NCI-H2107 treated with DMSO at 0.1 percent for 48 hours (cell line): ENCODE data around the gene PCSK9.
"Not testable (repeated sequence)": the region's sequence is repeated elsewhere in the genome, so short reads cannot be mapped to it uniquely, and the experiment has no call there.

Experiments used
- DNase-seq: peaks from one replicate; lab custom pipeline; 2025; ENCODE audit not compliant: unreplicated experiment; lab: John Stamatoyannopoulos, UW

Gene PCSK9

GRCh38 chr1:55076356-55076755 lies 37.0 kb downstream of the PCSK9 start:
- no peak for DNase-seq

- DNase-seq: no peak
These were observed 39.1 kb downstream of the PCSK9 start for GRCh38 chr1:55078470-55078869.

GRCh38 chr1:55079651-55080050 lies 40.3 kb downstream of the PCSK9 start:
- no peak for DNase-seq

GRCh38 chr1:55081188-55081904 lies 42.0 kb downstream of the PCSK9 start:
- no peak for DNase-seq

GRCh38 chr1:55081905-55082296 lies 42.6 kb downstream of the PCSK9 start:
- no peak for DNase-seq

- no peak for DNase-seq
These were observed 44.9 kb downstream of the PCSK9 start for GRCh38 chr1:55084257-55084656.

GRCh38 chr1:55087439-55087838 lies 48.1 kb downstream of the PCSK9 start:
- no peak for DNase-seq

- no peak for DNase-seq
These were observed 49.1 kb downstream of the PCSK9 start for GRCh38 chr1:55088413-55088812.

GRCh38 chr1:55089683-55090082 lies 50.3 kb downstream of the PCSK9 start:
- DNase-seq: no peak

- DNase-seq: no peak
These were observed 53.1 kb downstream of the PCSK9 start for GRCh38 chr1:55092475-55092874.

- no peak for DNase-seq
These were observed 55.7 kb downstream of the PCSK9 start for GRCh38 chr1:55095095-55095494.

GRCh38 chr1:55103891-55104290 lies 64.5 kb downstream of the PCSK9 start:
- no peak for DNase-seq

GRCh38 chr1:55107101-55107500 lies 67.8 kb downstream of the PCSK9 start:
- DNase-seq: no peak

- not testable (repeated sequence) for DNase-seq
These were observed 69.7 kb downstream of the PCSK9 start for GRCh38 chr1:55109005-55109404.
